Ectodermal cell (in vitro differentiated cells): ENCODE measurements around the gene FARSB. TPM values are rescaled to one million over a fixed set of nuclear protein-coding genes. Genes with fewer than 3 reads are reported as not detected.
"Not testable (repeated sequence)": the region's sequence is repeated elsewhere in the genome, so short reads cannot be mapped to it uniquely, and the experiment has no call there.

Experiments
- H3K27ac ChIP-seq: 2 replicates; pipeline ENCODE4 v1.7.0; 2013; ENCODE audit warnings: mild to moderate bottlenecking, low read depth, low read length; ENCODE audit not compliant: insufficient read depth, poor library complexity, severe bottlenecking
- H3K27me3 ChIP-seq: 2 replicates; pipeline ENCODE4 v1.7.0; 2013; ENCODE audit warnings: mild to moderate bottlenecking, low read length; ENCODE audit not compliant: insufficient read depth, control insufficient read depth, poor library complexity, severe bottlenecking
- H3K36me3 ChIP-seq: one replicate; pipeline ENCODE4 v1.7.0; 2013; ENCODE audit warnings: low read length; ENCODE audit not compliant: control insufficient read depth, insufficient read depth
- H3K4me1 ChIP-seq: one replicate; pipeline ENCODE4 v1.7.0; 2013; ENCODE audit warnings: low read length; ENCODE audit not compliant: control insufficient read depth, insufficient read depth
- H3K4me3 ChIP-seq: 2 replicates; pipeline ENCODE4 v1.7.0; 2013; ENCODE audit warnings: low read depth, low read length, control low read depth; ENCODE audit not compliant: insufficient read depth
- H3K9me3 ChIP-seq: 2 replicates; pipeline ENCODE4 v1.7.0; 2013; ENCODE audit warnings: mild to moderate bottlenecking, low read length, moderate library complexity; ENCODE audit not compliant: control insufficient read depth
- WGBS, 2 experiments: methylation state at CpG; one replicate each; pipeline ENCODE4 v1.1.7; 2013; ENCODE audit warnings: missing lambda C conversion rate in 2 of 2; 5-methylcytosine and 5-hydroxymethylcytosine counted together
- polyA plus RNA-seq, 4 experiments: library from polyadenylated mRNA; stranded (reverse); fragments of 50-300 nt; gene quantifications; one replicate each; pipeline ENCODE4 v1.2.3, GENCODE V29; 2013

Gene FARSB
- polyA plus RNA-seq (2013, experiment 1 of 4) = 37.8 TPM
- 34.0 TPM for polyA plus RNA-seq (2013, experiment 2 of 4)
- polyA plus RNA-seq (2013, experiment 3 of 4) = 26.9 TPM
- 28.0 TPM for polyA plus RNA-seq (2013, experiment 4 of 4)

- H3K4me1 ChIP-seq = peaks cover 4% of the 10 kb centered on the region
- H3K27me3 ChIP-seq = no peaks in the 10 kb centered on the region
- 0% methylated on average over 45 of the region's 45 CpGs for WGBS, 2 experiments
- no peaks in the 10 kb centered on the region for H3K9me3 ChIP-seq
- no peaks in the 10 kb centered on the region for H3K36me3 ChIP-seq
- peak within 1 kb of the TSS; percentile 79 for H3K4me3 ChIP-seq
- H3K27ac ChIP-seq = peak within 1 kb of the TSS; percentile 98
Measured at GRCh38 chr2:222655787-222656525, at the start of gene FARSB. TSS of gene FARSB (minus strand) at chr2:222656092. CDS start at chr2:222656073, 19 bp downstream.

DNA sequence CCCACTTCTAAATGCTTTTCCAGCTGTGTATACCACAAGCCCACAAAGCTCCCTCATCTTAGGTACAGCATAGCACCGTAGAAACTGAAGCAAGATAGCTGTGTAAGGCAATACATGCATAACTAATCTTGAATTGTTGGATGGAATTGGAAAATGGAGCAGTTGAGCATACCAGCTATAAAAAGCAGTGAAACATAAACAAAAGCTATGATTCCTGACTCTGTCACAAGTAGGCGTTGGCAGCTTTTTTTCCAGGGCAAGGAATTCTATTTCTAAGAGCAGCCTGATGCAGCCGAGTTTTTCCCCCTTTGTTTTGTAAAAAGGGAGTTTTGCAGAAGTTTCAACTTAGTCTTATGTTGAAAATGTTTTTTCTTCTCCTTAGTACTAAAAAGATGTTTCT is 48.0 kb upstream of the FARSB start:
- Histone ChIP-seq H3K9me3 (no peaks in the 10 kb centered on the region), H3K27ac (no peak overlapping the region), H3K4me3 (no peak overlapping the region), H3K36me3 (no peaks in the 10 kb centered on the region), H3K27me3 (no peaks in the 10 kb centered on the region), H3K4me1 (no peaks in the 10 kb centered on the region)
- 83 to 95% methylated on average over 3 of the region's 3 CpGs for WGBS, 2 experiments

GRCh38 chr2:222703091-222703490 is 47.2 kb upstream of the FARSB start:
- no peak overlapping the region for H3K27ac ChIP-seq
- no peak overlapping the region for H3K4me3 ChIP-seq
- H3K9me3 ChIP-seq = no peaks in the 10 kb centered on the region
- 93 to 97% methylated on average over 2 of the region's 2 CpGs for whole genome bisulfite sequencing, 2 experiments
- no peaks in the 10 kb centered on the region for H3K36me3 ChIP-seq
- H3K27me3 ChIP-seq = no peaks in the 10 kb centered on the region
- no peaks in the 10 kb centered on the region for H3K4me1 ChIP-seq

- Histone ChIP-seq H3K27me3 (no peaks in the 10 kb centered on the region), H3K4me3 (no peak overlapping the region), H3K27ac (no peak overlapping the region), H3K4me1 (no peaks in the 10 kb centered on the region), H3K9me3 (no peaks in the 10 kb centered on the region), H3K36me3 (no peaks in the 10 kb centered on the region)
- WGBS, 2 experiments = 85 to 86% methylated on average over 5 of the region's 5 CpGs
Measured at GRCh38 chr2:222701721-222702131, 45.8 kb upstream of the FARSB start.

DNA sequence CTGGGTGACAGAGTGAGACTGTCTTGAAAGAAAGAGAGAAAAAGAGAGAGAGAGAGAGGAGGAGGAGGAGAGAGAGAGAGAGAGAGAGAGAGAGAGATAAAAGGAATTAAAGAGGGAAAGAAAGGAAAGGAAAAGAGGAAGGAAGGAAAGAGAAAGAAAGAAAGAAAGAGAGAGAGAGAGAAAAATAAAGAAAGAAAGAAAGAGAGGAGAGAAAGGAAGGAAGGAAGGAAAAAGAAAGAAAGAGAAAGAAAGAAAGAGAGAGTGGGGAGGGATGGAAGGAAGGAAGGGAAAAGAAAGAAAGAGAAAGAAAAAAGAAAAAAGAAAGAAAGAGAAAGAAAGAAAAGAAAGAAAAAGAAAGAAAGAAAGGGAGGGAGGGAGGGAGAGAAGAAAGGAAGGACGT is 45.3 kb upstream of the FARSB start:
- Histone ChIP-seq H3K27ac (no peak overlapping the region), H3K36me3 (no peaks in the 10 kb centered on the region), H3K4me3 (no peak overlapping the region), H3K4me1 (no peaks in the 10 kb centered on the region), H3K27me3 (no peaks in the 10 kb centered on the region), H3K9me3 (no peaks in the 10 kb centered on the region)
- WGBS, 2 experiments = 72 to 85% methylated on average over 1 of the region's 1 CpG

- Histone ChIP-seq H3K4me3 (no peak overlapping the region), H3K27me3 (no peaks in the 10 kb centered on the region), H3K27ac (no peak overlapping the region), H3K4me1 (no peaks in the 10 kb centered on the region), H3K9me3 (no peaks in the 10 kb centered on the region), H3K36me3 (no peaks in the 10 kb centered on the region)
- WGBS, 2 experiments = 92 to 97% methylated on average over 4 of the region's 4 CpGs
Measured at GRCh38 chr2:222698276-222698675, 42.4 kb upstream of the FARSB start.

DNA sequence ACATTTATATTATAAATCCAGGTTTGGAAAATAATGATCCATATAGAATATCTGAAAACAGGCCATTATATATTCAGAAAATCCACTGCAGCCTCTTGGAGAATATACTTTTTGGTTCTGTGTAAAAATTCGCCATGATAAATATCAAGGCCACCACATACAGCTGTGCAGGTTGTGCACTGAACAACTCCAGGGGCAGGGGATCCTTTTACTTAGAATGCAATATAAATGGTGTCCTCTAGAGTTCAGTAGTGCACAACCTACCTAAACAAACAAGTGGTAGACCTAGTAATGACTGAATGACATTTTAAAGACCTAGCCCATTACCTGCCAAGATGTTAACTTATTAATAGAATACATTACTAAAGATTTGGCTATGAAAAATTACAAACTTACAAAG is 37.9 kb upstream of the FARSB start:
- H3K27me3 ChIP-seq = no peaks in the 10 kb centered on the region
- H3K4me1 ChIP-seq = no peaks in the 10 kb centered on the region
- H3K9me3 ChIP-seq = no peaks in the 10 kb centered on the region
- H3K4me3 ChIP-seq = no peak overlapping the region
- WGBS, 2 experiments = 94 to 100% methylated on average over 1 of the region's 1 CpG
- H3K27ac ChIP-seq = no peak overlapping the region
- no peaks in the 10 kb centered on the region for H3K36me3 ChIP-seq

DNA sequence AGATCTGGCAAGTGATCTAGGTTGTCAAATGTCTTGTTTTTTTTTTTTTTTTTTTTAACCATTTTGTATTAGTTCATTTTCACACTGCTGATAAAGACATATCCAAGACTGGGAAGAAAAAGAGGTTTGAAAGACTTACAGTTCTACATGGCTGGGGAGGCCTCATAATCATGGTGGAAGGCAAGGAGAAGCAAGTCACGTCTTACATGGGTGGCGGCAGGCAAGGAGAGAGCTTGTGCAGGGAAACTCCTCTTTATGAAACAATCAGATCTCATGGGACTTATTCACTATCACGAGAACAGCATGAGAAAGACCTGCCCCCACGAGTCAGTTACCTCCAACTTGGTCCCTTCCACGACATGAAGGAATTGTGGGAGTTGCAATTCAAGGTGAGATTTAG is 37.5 kb upstream of the FARSB start:
- H3K36me3 ChIP-seq = not testable (repeated sequence)

DNA sequence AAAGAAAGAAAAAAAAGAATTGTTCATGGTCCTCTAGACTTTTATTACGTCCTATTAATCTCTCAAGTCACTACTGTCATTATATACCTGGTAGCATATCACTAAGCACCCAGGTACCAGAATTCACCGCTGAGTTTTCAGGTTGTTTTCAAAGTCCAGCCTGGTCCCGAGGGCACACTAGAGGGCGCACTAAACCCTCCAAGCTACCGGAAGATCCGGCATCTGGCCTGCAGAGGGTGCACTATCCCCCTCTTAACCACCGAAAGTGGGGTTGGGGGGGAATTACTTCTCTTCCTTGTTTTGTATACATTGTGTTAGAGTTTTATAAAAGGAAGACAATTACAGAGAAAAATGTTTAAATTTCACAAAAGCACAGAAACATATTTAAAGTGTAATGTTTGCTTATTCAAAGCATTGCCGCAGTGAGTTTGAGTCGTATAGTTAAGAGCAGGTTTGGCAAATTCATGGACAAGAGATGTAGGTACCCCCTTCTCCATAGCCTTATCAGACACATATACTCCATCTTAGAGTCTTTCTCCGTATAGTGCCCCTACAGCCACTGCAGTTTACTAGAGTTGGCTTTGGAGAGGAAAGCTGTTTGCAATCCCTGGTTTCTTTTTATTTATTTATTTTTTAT is 34.8 kb upstream of the FARSB start:
- no peak overlapping the region for H3K27ac ChIP-seq
- H3K27me3 ChIP-seq = no peaks in the 10 kb centered on the region
- 25 to 28% methylated on average over 8 to 10 of the region's 10 CpGs for WGBS, 2 experiments
- H3K4me3 ChIP-seq = no peak overlapping the region
- no peaks in the 10 kb centered on the region for H3K36me3 ChIP-seq
- H3K9me3 ChIP-seq = no peaks in the 10 kb centered on the region
- no peaks in the 10 kb centered on the region for H3K4me1 ChIP-seq

More for the DNA sequence above, 37.5 kb upstream of the FARSB start:
- WGBS, 2 experiments = 91 to 92% methylated on average over 5 of the region's 5 CpGs
- H3K27ac ChIP-seq, H3K27me3 ChIP-seq, H3K9me3 ChIP-seq, H3K4me1 ChIP-seq, H3K4me3 ChIP-seq: not testable (repeated sequence)

- H3K27me3 ChIP-seq = no peaks in the 10 kb centered on the region
- no peaks in the 10 kb centered on the region for H3K36me3 ChIP-seq
- no peak overlapping the region for H3K4me3 ChIP-seq
- 92 to 98% methylated on average over 2 of the region's 2 CpGs for WGBS, 2 experiments
- H3K27ac ChIP-seq = no peak overlapping the region
- H3K9me3 ChIP-seq = no peaks in the 10 kb centered on the region
- no peaks in the 10 kb centered on the region for H3K4me1 ChIP-seq
Measured at GRCh38 chr2:222689322-222689721, 33.4 kb upstream of the FARSB start.
